Measurements from ENCODE around the gene MALRD1.
"Not testable (repeated sequence)": the region's sequence is repeated elsewhere in the genome, so short reads cannot be mapped to it uniquely, and the experiment has no call there.

Gene MALRD1

GRCh38 chr10:19499291-19499770, 450.7 kb downstream of the MALRD1 start:
- DNase-seq: no peak

- no peak for DNase-seq
Measured at GRCh38 chr10:19500959-19501358, 452.4 kb downstream of the MALRD1 start.

- DNase-seq: no peak
Measured at GRCh38 chr10:19505320-19506312, 457.0 kb downstream of the MALRD1 start.

GRCh38 chr10:19510005-19510732, 461.6 kb downstream of the MALRD1 start:
- not testable (repeated sequence) for DNase-seq

GRCh38 chr10:19518109-19518508, 469.5 kb downstream of the MALRD1 start:
- no peak for DNase-seq

GRCh38 chr10:19518632-19519031, 470.0 kb downstream of the MALRD1 start:
- no peak for DNase-seq

GRCh38 chr10:19531324-19531723, 482.7 kb downstream of the MALRD1 start:
- no peak for DNase-seq

- no peak for DNase-seq
Measured at GRCh38 chr10:19532411-19532810, 483.8 kb downstream of the MALRD1 start.

- no peak for DNase-seq
Measured at GRCh38 chr10:19541299-19541698, 492.7 kb downstream of the MALRD1 start.

- DNase-seq: no peak
Measured at GRCh38 chr10:19546224-19546623, 497.6 kb downstream of the MALRD1 start.

GRCh38 chr10:19549503-19549902, 500.9 kb downstream of the MALRD1 start:
- DNase-seq: no peak

GRCh38 chr10:19556666-19557065, 508.1 kb downstream of the MALRD1 start:
- no peak for DNase-seq

- no peak for DNase-seq
Measured at GRCh38 chr10:19561181-19561580, 512.6 kb downstream of the MALRD1 start.

GRCh38 chr10:19563388-19564141, 515.0 kb downstream of the MALRD1 start:
- DNase-seq: no peak

GRCh38 chr10:19570120-19570519, 521.5 kb downstream of the MALRD1 start:
- no peak for DNase-seq

- no peak for DNase-seq
Measured at GRCh38 chr10:19570991-19571390, 522.4 kb downstream of the MALRD1 start.

GRCh38 chr10:19572056-19572455, 523.5 kb downstream of the MALRD1 start:
- DNase-seq: no peak

- no peak for DNase-seq
Measured at GRCh38 chr10:19576576-19576975, 528.0 kb downstream of the MALRD1 start.

- no peak for DNase-seq
Measured at GRCh38 chr10:19577381-19577780, 528.8 kb downstream of the MALRD1 start.

GRCh38 chr10:19577807-19578206, 529.2 kb downstream of the MALRD1 start:
- no peak for DNase-seq

GRCh38 chr10:19578571-19578970, 530.0 kb downstream of the MALRD1 start:
- no peak for DNase-seq

- no peak for DNase-seq
Measured at GRCh38 chr10:19579761-19580545, 531.4 kb downstream of the MALRD1 start.
